ENCODE measurements around the gene NUMA1.

NUMA1 gene

GRCh38 chr11:72080326-72081183 lies at the start of gene NUMA1, which contains the start of gene LRRC51:
TSS of gene NUMA1 (minus strand) at chr11:72080542. CDS start at chr11:72035943, 44,599 bp downstream.
TSS of gene LRRC51 (plus strand) at chr11:72080850. CDS start at chr11:72089084, 8,234 bp downstream.
- TF ChIP-seq POLR2A (IDR thresholded peaks at IDR 0.05; ENCODE audit: low read length) (peak; percentile 81), GATA1 (IDR thresholded peaks at IDR 0.05; ENCODE audit: low read depth, low read length) (no peak)
- peak; percentile 100 for DNase-seq

- DNase-seq = no peak
- TF ChIP-seq POLR2A (IDR thresholded peaks at IDR 0.05; ENCODE audit: low read length) (no peak), GATA1 (IDR thresholded peaks at IDR 0.05; ENCODE audit: low read depth, low read length) (no peak)
Measured at GRCh38 chr11:72129381-72129780, 49.0 kb upstream of the NUMA1 start.

- TF ChIP-seq POLR2A (IDR thresholded peaks at IDR 0.05; ENCODE audit: low read length) = no peak
- TF ChIP-seq GATA1 (IDR thresholded peaks at IDR 0.05; ENCODE audit: low read depth, low read length) = no peak
Measured at GRCh38 chr11:72127923-72128322, 47.6 kb upstream of the NUMA1 start.

GRCh38 chr11:72125956-72126355 lies 45.6 kb upstream of the NUMA1 start:
- no peak for TF ChIP-seq GATA1 (IDR thresholded peaks at IDR 0.05; ENCODE audit: low read depth, low read length)
- TF ChIP-seq POLR2A (IDR thresholded peaks at IDR 0.05; ENCODE audit: low read length) = no peak
- no peak for DNase-seq

More at GRCh38 chr11:72127923-72128322, 47.6 kb upstream of the NUMA1 start:
- DNase-seq = no peak

GRCh38 chr11:72124046-72124445 lies 43.7 kb upstream of the NUMA1 start:
- no peak for DNase-seq
- no peak for TF ChIP-seq GATA1 (IDR thresholded peaks at IDR 0.05; ENCODE audit: low read depth, low read length)
- TF ChIP-seq POLR2A (IDR thresholded peaks at IDR 0.05; ENCODE audit: low read length) = no peak

GRCh38 chr11:72123117-72123653 lies 42.8 kb upstream of the NUMA1 start:
- no peak for DNase-seq
- TF ChIP-seq GATA1 (IDR thresholded peaks at IDR 0.05; ENCODE audit: low read depth, low read length) = no peak
- no peak for TF ChIP-seq POLR2A (IDR thresholded peaks at IDR 0.05; ENCODE audit: low read length)

GRCh38 chr11:72122607-72123006 lies 42.3 kb upstream of the NUMA1 start:
- TF ChIP-seq GATA1 (IDR thresholded peaks at IDR 0.05; ENCODE audit: low read depth, low read length) = no peak
- no peak for TF ChIP-seq POLR2A (IDR thresholded peaks at IDR 0.05; ENCODE audit: low read length)
- peak in 1 of 2 experiments; percentile 32 for DNase-seq

GRCh38 chr11:72120930-72121329 lies 40.6 kb upstream of the NUMA1 start:
- TF ChIP-seq POLR2A (IDR thresholded peaks at IDR 0.05; ENCODE audit: low read length) = no peak
- TF ChIP-seq GATA1 (IDR thresholded peaks at IDR 0.05; ENCODE audit: low read depth, low read length) = no peak
- no peak for DNase-seq

GRCh38 chr11:72119198-72119597 lies 38.9 kb upstream of the NUMA1 start:
- TF ChIP-seq POLR2A (IDR thresholded peaks at IDR 0.05; ENCODE audit: low read length) = no peak
- no peak for TF ChIP-seq GATA1 (IDR thresholded peaks at IDR 0.05; ENCODE audit: low read depth, low read length)
- no peak for DNase-seq

- TF ChIP-seq POLR2A (IDR thresholded peaks at IDR 0.05; ENCODE audit: low read length) = no peak
- no peak for TF ChIP-seq GATA1 (IDR thresholded peaks at IDR 0.05; ENCODE audit: low read depth, low read length)
- no peak for DNase-seq
Measured at GRCh38 chr11:72116019-72116755, 35.8 kb upstream of the NUMA1 start.

- no peak for TF ChIP-seq POLR2A (IDR thresholded peaks at IDR 0.05; ENCODE audit: low read length)
- no peak for TF ChIP-seq GATA1 (IDR thresholded peaks at IDR 0.05; ENCODE audit: low read depth, low read length)
- no peak for DNase-seq
Measured at GRCh38 chr11:72114570-72114969, 34.2 kb upstream of the NUMA1 start.

- TF ChIP-seq POLR2A (IDR thresholded peaks at IDR 0.05; ENCODE audit: low read length) (no peak), GATA1 (IDR thresholded peaks at IDR 0.05; ENCODE audit: low read depth, low read length) (no peak)
- peak; percentile 37 to 54 for DNase-seq
Measured at GRCh38 chr11:72112978-72113808, 32.9 kb upstream of the NUMA1 start.
